Psoas muscle (tissue), 8 donors: Measurements from ENCODE around the gene FNDC5. TPM values are rescaled to one million over a fixed set of nuclear protein-coding genes. Genes with fewer than 3 reads are reported as not detected.

Experiments used
- ATAC-seq, 4 donors: fragments of 200-7000 bp; cut with Tn5 transposase; one replicate each; pipeline ENCODE4 v1.9.1; 2020; ENCODE audit warnings: moderate library complexity in 3 of 4, mild to moderate bottlenecking in 2 of 4
- DNase-seq, 2 donors: peaks; one replicate each; pipeline ENCODE4 v3.0.0-alpha.2; 2020
- H3K27ac ChIP-seq: fragments of 200-600 bp; one replicate; pipeline ENCODE4 v1.8.0; 2022
- H3K27me3 ChIP-seq, 3 donors: fragments of 200-600 bp in 1 of 3; one replicate each; pipeline versions ENCODE4 v1.6.1 to v1.8.0; 2013 to 2022; ENCODE audit warnings: low read length in 2 of 3, mild to moderate bottlenecking in 2 of 3, moderate library complexity in 1 of 3; ENCODE audit not compliant: insufficient read depth in 3 of 3
- H3K36me3 ChIP-seq, 2 donors: fragments of 200-600 bp in 1 of 2; one replicate each; pipeline versions ENCODE4 v1.6.1 to v1.8.0; 2013 to 2022; ENCODE audit warnings: low read depth in 1 of 2, mild to moderate bottlenecking in 1 of 2, moderate library complexity in 1 of 2; ENCODE audit not compliant: insufficient read depth in 1 of 2
- H3K4me1 ChIP-seq: fragments of 200-600 bp; one replicate; pipeline ENCODE4 v1.8.0; 2022
- H3K4me3 ChIP-seq: fragments of 200-600 bp; one replicate; pipeline ENCODE4 v1.8.0; 2022; ENCODE audit warnings: mild to moderate bottlenecking
- H3K9me3 ChIP-seq: fragments of 200-600 bp; one replicate; pipeline ENCODE4 v1.8.0; 2022
- CTCF ChIP-seq: fragments of 200-600 bp; IDR thresholded peaks from one replicate; pipeline ENCODE4 v1.8.0; 2022; ENCODE audit warnings: antibody characterized with exemption
- WGBS, 3 donors: extraction: QIAGEN DNeasy Blood & Tissue Kit; methylation state at CpG; one replicate each; pipeline versions ENCODE4 v1.1.6 to v1.1.7; 2013; 5-methylcytosine and 5-hydroxymethylcytosine counted together
- intact Hi-C, 2 donors: fragments of 100-400 bp; cut with DNase I; formaldehyde crosslinking; loops; one replicate each; pipeline versions ENCODE4 v1.11.0 to v1.14.2; 2022
- polyA plus RNA-seq, 3 donors: library from polyadenylated mRNA; stranded (reverse); fragments of 200-250 nt; gene quantifications; one replicate each; pipeline ENCODE4 v1.2.3, GENCODE V29; 2013
- total RNA-seq, 4 donors: library from RNA; stranded (reverse); fragmentation: NEBNext Ultra II Directional in 2 of 4; extraction: Animal tissue kit (Norgen Biotek cat#: 25700) in 2 of 4; gene quantifications; one replicate each; pipeline versions ENCODE4 v1.2.1 to v1.2.4, GENCODE V29; 2021 to 2023
- donor health status: healthy with polysubstance abuse.
- donor health status: DM: no; HTN: no; CAD: no; lungs with moderate emphysema.
- donor health status: Bipolar disorder and iron deficiency.
- donor health status: healthy.
- donor health status: DM: yes; HTN: yes; CAD: no.
- donor health status: DM: no; HTN: no; CAD: no.
- donor health status: DM: no; HTN: no; CAD: no.
- donor health status: DM: yes; HTN: yes; CAD: no.

Gene FNDC5
- total and polyA plus RNA-seq, 7 donors: 72.8 to 184 (median 91.6) TPM

DNA sequence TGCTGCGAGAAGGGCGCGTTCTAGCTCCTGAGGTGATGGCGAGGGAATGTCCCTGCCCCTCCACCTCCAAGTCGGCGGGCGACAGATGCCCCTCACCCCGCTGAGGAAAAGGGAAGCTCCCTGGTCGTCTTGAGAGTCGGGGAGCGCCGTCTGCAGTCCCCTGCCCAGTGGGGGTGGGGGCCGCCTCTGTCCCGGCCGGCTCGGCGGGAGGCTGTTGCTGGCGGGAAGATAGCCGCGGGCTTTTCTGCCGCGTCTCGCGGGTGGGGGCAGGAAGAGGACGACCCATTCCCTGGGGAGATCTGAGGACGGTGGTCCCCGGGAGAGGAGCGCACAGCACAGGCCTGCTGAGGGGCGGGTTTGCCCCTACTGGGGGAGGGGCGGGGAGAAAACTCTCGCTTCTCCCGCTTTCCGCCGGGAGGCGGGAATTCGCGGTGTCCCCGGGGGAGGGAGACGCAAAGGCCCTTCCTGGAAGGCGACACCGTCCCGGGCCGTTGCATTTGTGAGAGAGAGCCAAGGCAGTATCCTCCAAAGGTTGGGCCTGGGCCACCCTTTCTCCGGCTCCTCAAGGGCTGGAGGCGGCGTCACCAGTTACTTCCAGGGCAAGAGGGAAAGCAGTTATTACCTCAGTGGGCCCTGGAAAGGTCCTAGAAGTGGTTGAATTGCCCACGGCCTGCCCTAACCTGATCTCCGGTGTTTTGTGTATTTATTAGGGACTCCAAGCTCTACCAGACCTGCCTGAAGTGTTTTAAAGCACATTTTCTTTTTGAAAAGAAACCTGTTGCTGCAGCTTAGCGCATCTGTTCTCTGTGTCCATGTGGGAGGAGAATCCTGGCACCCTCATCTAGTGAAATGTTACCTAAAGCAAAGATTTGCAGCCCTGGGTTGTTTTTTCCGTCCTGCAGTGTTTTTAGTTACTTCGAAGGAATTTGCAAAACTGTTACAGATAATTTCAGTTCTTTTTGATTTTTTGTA, 52.6 kb downstream of the FNDC5 start:
- 1% methylated on average over 49 to 51 of the region's 51 CpGs for WGBS, 3 donors
- peak overlapping the region; percentile 74 for H3K4me3 ChIP-seq
- peaks cover 42% of the 10 kb centered on the region for H3K4me1 ChIP-seq
- intact Hi-C loops: loop anchor here in 1 of 2 donors (5.0 kb wide), 2 partner anchors 54 to 116 kb away; partner anchors contain the start of genes FNDC5 and SYNC
- TF ChIP-seq CTCF: no peak
- no peaks in the 10 kb centered on the region for H3K36me3 ChIP-seq
- peak; percentile 86 to 91 for DNase-seq
- ATAC-seq: peak; percentile 54 to 74 (median 69)
- no peaks in the 10 kb centered on the region for H3K9me3 ChIP-seq
- H3K27me3 ChIP-seq: no peaks in the 10 kb centered on the region
- H3K27ac ChIP-seq: peak overlapping the region; percentile 94

DNA sequence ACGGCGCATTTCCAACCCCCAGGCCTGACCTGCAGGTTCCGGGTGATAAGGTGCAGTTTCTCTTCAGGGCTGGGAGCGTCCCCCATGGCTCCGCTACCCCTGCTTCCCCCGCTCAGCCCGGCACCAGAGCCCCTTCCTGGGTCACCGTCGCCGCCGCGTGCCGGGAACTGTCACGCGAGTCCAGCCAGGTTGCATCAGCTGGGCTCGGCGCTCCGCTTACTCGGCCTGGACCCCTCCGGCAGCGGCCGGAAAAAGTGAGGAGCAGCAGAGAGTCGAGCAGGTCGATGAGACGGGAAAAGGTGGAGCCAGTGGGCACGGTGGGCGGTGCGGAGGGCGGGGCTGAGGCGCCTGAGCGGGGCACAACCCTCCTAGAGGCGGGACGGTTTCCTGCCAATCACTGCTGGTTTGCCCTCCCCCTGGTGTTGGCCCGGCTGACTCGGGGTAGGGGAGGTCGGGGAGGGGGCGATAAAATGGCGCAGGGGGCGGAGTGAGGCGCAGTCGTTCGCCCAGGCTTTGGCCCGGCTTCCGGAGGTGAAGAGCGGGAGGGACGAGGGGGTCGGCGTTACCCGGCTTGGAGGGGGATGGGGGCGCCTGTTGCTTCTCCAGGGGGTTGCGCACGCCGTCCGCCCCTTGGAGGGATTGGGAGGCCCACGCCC, 53.4 kb downstream of the FNDC5 start, which contains the start of the genes S100PBP and YARS1:
Gene S100PBP, plus strand, starts transcription at position 495 of the 656 bp plus-strand sequence. CDS start 8,447 bp downstream, outside the sequence.
Gene YARS1, minus strand, starts transcription at position 200 of the 656 bp plus-strand sequence. Its CDS starts 114 bp downstream, at position 86.
- TF ChIP-seq CTCF: no peak
- peaks cover 43% of the 10 kb centered on the region for H3K4me1 ChIP-seq
- intact Hi-C loops: loop anchor here in 1 of 2 donors (5.0 kb wide), 2 partner anchors 55 to 115 kb away; partner anchors contain the start of genes FNDC5 and SYNC
- H3K27ac ChIP-seq: peak within 1 kb of the TSS; percentile 94
- 0% methylated on average over 42 to 55 of the region's 55 CpGs for WGBS, 3 donors
- H3K27me3 ChIP-seq: no peaks in the 10 kb centered on the region
- H3K9me3 ChIP-seq: no peaks in the 10 kb centered on the region
- no peaks in the 10 kb centered on the region for H3K36me3 ChIP-seq
- peak within 1 kb of the TSS; percentile 74 for H3K4me3 ChIP-seq
- DNase-seq (peak; percentile 100), ATAC-seq (peak; percentile 95 to 97 (median 96))

DNA sequence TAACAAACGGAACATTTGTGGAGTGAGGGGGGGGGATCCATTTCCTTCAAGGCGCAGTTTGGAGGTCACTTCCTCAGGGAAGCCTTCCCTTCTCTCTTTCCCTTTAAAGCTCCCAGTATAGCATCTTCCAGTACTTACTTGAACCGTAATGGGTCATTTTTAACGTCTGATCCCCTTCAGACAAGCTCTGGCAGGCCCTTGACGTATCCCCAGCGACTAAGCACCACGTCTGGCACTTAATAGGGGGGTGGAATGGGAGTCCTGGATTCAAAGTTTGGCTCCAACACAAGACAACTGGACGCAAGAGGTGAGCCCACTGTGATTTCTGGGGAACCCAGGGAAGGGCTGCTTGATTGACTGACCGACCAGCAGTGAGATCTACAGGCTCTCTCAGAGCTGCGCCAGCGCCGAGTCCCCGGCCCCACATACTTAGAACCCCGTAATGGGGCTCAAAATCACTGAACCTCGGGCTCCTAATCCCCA, 54.0 kb downstream of the FNDC5 start:
- Histone ChIP-seq H3K9me3 (no peaks in the 10 kb centered on the region), H3K36me3 (no peaks in the 10 kb centered on the region), H3K27ac (peak overlapping the region; percentile 94), H3K4me3 (peak overlapping the region; percentile 74), H3K4me1 (peaks cover 43% of the 10 kb centered on the region), H3K27me3 (no peaks in the 10 kb centered on the region)
- TF ChIP-seq CTCF: no peak
- 0% methylated on average over 15 of the region's 15 CpGs for WGBS, 3 donors
- peak in 1 of 2 donors; percentile 49 for DNase-seq
- intact Hi-C loops: loop anchor here in 1 of 2 donors (5.0 kb wide), 2 partner anchors 56 to 114 kb away; partner anchors contain the start of genes FNDC5 and SYNC
- peak; percentile 13 to 39 (median 32) for ATAC-seq

DNA sequence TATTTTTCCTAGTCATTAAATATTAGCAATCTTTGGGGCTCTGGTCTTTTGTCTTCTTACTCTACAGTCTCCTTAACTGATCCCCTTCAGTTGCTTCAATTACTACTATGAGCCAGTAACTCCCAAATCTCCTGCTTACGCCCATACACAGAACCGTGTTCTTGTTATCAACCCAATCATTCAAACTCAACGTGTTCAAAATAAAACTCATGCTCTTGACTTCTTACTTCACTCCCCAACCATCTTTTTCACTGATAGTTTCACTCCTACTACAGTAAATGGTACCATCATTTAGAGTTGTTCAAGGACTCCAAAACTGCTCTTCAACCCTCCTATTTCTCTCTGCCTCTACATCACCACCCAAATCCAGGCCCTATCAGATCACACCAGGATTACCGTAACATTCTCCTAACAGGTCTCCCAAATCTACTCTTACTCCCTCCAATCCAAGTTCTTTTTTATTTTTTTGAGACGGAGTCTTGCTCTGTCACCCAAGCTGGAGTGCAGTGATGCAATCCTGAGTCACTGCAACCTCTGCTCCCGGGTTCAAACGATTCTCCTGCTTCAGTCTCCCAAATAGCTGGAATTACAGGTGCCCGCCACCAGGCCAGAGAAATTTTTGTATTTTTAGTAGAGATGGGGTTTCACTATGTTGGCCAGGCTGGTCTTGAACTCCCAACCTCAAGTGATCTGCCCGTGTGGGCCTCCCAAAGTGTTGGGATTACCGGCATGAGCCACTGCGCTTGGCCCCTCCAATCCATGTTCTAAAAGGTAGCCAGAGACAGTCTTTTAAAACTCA, 56.6 kb downstream of the FNDC5 start:
- WGBS, 3 donors: 68 to 81% (median 76%) methylated on average over 11 of the region's 11 CpGs
- peaks cover 10 to 20% of the 10 kb centered on the region in 2 donors for H3K36me3 ChIP-seq
- intact Hi-C loops: no loop called here
- DNase-seq (no peak), ATAC-seq (no peak)
- peaks cover 35% of the 10 kb centered on the region for H3K4me1 ChIP-seq
- no peaks in the 10 kb centered on the region for H3K27me3 ChIP-seq
- peak overlapping the region; percentile 54 for H3K27ac ChIP-seq
- no peak for TF ChIP-seq CTCF
- H3K4me3 ChIP-seq: peak overlapping the region; percentile 23
- H3K9me3 ChIP-seq: no peaks in the 10 kb centered on the region
